Epithelial cell of prostate (primary cell): ENCODE data around the gene MKRN2OS.

Experiments used
- DNase-seq: peaks from one replicate; pipeline ENCODE4 v3.0.0-alpha.2; 2011; ENCODE audit warnings: low read depth, low spot score
- H3K27ac ChIP-seq: fragments of 450-650 bp; 2 replicates; pipeline ENCODE4 v1.5.1; 2017; ENCODE audit warnings: mild to moderate bottlenecking

MKRN2OS gene

GRCh38 chr3:12545473-12545791 is at the start of gene MKRN2OS:
Gene MKRN2OS, minus strand, starts transcription at chr3:12545499. Its CDS starts 35 bp downstream, at chr3:12545464.
- peak; percentile 72 for DNase-seq
- peak within 1 kb of the TSS; percentile 51 for H3K27ac ChIP-seq

DNA sequence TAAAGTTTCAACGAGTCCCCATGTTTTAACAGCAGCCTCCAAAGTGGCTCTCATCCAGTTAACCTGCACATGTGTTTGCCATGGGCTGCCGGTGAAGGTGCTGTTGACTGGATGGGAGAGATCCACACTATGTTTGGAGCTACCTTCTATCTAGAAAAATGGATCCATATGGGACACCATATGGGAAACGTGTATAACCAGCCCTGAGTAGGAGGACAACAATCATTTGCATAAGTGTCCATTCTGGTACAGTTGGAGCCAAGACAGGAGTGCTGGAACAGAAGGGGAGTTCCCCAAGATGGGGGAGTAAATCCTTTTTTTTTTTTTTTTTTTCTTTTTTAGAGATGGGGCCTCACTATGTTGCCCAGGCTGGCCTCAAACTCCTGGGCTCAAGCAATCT is 48.2 kb upstream of the MKRN2OS start:
- no peak for DNase-seq
- no peak overlapping the region for H3K27ac ChIP-seq

DNA sequence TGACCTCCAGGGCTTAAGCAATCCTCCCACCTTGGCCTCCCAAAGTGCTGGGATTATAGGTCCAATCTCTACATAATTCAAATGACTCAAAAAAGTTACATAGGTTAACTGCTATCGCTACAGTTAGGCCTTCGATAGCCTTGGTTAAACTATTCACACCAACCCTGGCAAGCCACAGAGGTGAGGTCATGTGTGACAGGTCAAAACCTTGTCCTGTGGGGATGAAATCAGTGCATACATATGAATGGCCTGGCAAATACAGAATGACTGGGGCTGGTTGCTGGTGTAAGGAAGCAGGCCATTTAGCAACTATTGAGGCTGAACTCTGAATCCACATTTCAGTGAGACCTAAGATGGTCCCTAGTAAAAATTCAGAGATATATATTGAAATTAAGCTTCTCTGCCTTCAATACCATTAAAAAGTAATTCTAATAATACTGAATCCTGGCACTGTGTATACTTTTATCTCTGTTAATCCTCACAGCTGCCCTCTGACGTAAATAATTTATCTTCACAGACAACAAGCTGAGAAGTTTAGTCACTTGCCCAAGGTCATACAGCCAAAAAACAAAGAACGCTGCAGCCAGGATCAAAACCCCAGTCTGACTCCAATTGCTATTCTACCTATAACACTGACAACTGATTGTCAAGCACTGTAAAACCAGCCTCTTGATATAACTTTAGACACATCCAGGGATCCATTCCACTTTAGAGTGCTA is 46.9 kb upstream of the MKRN2OS start:
- H3K27ac ChIP-seq, result no peak overlapping the region
- no peak for DNase-seq

GRCh38 chr3:12591456-12591855 is 46.2 kb upstream of the MKRN2OS start:
- H3K27ac ChIP-seq, result no peak overlapping the region
- DNase-seq, result no peak

DNA sequence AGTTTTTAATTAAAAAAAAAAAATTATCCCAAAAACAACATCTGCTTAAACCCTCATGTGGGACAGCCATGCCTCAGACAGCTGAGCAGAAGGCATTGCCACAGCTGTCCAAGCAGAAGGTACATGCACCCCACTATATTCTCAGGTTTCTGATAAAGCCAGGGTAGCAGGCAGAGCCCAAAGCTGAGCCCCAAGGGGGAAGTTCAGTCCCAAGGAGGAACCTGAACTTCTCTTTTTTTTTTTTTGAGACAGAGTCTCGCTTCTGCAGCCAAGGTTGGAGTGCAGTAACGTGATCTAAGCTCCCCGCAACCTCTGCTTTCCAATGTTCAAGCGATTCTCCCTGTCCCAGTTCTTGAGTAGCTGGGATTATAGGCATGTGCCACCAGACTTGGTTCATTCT is 44.8 kb upstream of the MKRN2OS start:
- DNase-seq, result no peak
- H3K27ac ChIP-seq, result no peak overlapping the region

DNA sequence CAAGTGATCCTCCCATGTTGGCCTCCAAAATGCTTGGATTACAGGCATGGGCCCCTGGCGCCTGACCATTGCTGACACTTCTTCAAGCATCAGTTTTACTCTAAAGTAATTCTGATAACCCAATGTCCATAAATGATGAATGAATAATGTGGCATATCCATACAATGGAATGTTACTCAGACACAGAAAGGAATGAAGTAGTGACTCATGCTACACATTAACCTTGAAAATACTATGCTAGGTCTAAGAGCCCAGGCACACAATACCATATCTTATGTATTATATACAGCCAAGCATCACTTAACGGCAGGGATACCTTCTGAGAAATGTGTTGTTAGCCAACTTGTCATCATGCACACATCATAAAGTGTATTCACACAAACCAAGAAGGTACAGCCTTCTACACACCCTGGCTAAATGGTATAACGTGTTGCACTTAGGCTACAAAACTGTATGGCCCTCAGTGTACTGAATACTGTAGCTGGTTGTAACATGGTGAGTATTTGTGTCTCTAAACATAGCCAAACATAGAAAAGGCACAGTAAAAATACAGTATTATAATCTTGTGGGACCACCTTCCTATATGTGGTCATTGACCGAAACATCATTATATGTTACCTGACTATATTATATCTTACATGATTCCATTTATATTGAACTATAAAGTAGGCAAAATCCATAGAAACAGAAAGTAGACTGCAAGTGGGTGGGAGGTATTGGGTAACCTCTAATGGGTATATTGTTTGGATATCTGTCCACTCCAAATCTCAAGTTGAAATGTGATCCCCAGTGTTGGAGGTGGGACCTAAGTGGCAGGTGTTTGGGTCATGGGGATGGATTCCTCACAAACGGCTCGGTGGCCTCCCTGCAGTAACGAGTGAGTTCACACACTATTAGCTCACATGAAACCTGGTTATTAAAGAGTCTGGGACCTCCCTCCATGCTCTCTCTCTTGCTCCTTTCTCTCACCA is 43.0 kb upstream of the MKRN2OS start:
- no peak overlapping the region for H3K27ac ChIP-seq
- DNase-seq, result no peak

- DNase-seq, result no peak
- no peak overlapping the region for H3K27ac ChIP-seq
These were observed 41.1 kb upstream of the MKRN2OS start for GRCh38 chr3:12586403-12586802.

DNA sequence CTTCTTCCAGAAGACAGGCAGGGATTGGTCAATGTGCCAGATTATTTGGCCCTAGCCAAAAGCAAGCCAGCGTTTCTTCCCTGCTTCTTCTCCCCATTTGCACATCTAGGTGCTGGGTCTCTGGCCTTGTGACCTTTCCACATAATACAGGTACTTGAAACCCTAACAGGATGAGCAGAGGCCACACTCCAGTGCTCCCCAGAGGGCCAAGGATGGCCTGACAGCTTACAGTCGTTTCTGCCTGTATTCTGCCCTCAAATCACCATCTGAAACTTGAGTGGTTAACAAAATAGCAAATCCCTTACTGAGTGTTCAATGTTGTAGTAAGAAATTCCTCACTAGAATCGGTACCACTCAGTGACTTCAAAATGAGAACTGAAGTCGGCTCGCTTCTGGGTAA is 40.7 kb upstream of the MKRN2OS start:
- DNase-seq, result no peak
- H3K27ac ChIP-seq, result no peak overlapping the region

GRCh38 chr3:12585181-12585580 is 39.9 kb upstream of the MKRN2OS start:
- H3K27ac ChIP-seq, result no peak overlapping the region
- no peak for DNase-seq

GRCh38 chr3:12584083-12584482 is 38.8 kb upstream of the MKRN2OS start:
- DNase-seq, result no peak
- no peak overlapping the region for H3K27ac ChIP-seq

DNA sequence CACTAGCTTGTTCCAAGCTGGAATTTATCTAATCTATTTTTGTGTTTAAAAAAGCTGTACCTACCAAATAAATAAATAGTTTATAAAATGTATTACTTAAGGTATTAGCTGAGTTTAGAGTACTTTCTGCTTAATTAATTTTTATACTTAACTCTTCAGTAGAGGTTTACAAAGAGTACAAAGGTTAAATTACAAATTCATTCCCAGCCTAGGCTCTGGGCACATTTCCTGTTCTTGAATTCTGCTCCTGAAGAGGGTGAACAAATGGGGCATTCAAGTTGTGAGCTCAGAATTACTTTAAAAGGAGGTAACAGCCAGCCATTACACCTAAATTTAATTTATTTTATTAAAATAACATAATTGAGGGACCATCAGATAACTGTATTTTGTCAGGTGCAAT is 38.0 kb upstream of the MKRN2OS start:
- no peak for DNase-seq
- H3K27ac ChIP-seq, result no peak overlapping the region

- DNase-seq, result no peak
- H3K27ac ChIP-seq, result no peak overlapping the region
These were observed 37.4 kb upstream of the MKRN2OS start for GRCh38 chr3:12582730-12583129.

DNA sequence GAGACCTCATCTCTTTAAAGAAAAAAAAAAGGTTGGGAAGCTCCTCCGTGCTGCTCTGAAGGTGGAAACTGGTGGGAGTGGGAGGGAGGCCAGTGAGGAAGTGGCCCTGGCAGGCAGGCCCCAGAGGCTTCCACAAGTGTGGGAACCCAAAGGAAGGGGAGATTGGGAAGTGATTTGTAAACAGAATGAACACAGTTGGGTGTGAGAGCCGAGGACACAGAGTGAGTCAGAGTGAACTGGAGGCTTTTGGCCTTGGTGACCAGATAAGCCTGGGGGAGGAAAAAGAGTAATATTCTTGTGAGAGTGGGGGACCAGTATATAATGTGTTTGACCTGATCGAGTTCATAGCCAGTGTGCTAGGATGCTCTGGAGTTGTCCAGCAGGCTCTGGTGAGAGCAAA is 34.6 kb upstream of the MKRN2OS start:
- DNase-seq, result no peak
- H3K27ac ChIP-seq, result no peak overlapping the region

DNA sequence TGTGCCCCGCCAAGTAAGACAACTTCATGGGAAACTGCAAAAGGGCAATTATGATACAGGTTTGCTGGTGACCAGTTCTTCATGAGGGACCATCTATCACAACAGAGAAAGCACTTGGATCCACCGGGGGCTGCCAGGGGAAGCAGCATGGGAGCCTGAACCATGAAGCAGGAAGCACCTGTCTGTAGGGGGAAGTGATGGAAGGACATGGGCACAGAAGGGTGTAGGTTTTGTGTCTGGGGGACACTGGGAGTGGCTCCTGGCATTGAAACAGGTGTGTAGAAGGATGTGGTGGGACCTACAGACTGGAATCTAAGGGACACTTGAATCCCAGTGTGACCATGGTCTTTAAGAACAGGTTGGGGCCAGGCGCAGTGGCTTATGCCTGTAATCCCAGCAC is 34.2 kb upstream of the MKRN2OS start:
- DNase-seq, result no peak
- no peak overlapping the region for H3K27ac ChIP-seq

DNA sequence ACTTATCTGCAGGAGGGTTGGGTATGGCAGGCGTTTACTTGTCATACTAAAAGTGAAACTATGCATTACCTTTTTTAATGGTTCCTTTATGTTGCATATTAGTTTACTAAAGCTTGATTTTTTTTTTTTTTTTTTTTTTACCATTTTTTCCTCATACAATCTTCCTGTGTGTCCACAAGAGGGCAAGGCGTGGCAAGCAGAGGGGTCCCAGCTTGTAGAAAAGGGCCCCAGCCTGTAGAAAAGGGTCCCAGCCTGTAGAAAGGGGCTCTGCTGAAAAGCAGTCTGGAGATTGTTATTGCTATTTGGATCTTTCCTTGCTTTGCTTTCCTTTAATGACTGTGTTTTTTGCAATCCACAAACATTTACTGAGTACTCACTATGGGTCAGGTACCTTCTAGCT is 33.4 kb upstream of the MKRN2OS start:
- H3K27ac ChIP-seq, result no peak overlapping the region
- DNase-seq, result no peak

GRCh38 chr3:12577379-12577778 is 32.1 kb upstream of the MKRN2OS start:
- no peak for DNase-seq
- H3K27ac ChIP-seq, result no peak overlapping the region

- no peak for DNase-seq
- no peak overlapping the region for H3K27ac ChIP-seq
These were observed 29.4 kb upstream of the MKRN2OS start for GRCh38 chr3:12574661-12575060.

DNA sequence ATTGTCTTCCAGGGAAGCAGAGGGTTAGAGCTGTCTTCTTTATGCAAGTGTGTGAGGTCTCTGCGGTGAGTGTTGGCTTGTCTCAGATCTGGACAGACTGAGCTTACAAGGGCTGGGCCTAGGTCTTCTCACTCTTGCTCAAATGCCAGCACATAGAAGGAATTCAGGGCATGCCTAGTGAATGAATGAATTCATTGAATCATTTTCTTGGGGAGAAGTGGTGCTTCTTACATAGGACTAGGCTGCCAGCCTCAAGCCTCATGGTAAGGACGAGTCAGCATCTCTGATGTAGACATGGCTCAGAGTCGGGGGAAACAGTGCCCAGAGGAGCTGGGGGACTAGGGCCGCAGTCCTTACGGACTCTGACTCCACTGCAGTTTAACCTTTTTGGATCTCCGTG is 28.8 kb upstream of the MKRN2OS start:
- DNase-seq, result no peak
- no peak overlapping the region for H3K27ac ChIP-seq

GRCh38 chr3:12571986-12572385 is 26.7 kb upstream of the MKRN2OS start:
- H3K27ac ChIP-seq, result no peak overlapping the region
- DNase-seq, result no peak

GRCh38 chr3:12569836-12570235 is 24.5 kb upstream of the MKRN2OS start:
- DNase-seq, result no peak
- no peak overlapping the region for H3K27ac ChIP-seq

DNA sequence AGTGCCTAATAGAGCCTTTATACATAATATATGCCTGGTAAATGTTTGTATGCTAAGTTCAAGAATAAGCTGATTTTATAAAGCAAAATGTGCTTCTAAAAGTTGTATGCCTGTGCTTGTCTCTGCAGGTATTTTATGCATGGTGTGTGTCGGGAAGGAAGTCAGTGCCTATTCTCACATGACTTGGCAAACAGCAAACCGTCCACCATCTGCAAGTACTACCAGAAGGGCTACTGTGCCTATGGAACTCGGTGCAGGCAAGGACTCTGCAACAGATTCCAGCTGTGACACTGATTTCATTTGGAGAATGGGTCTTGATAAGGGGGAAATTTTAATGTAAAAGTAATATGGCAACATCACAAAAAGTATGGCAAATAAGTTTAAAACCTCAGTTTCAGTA is 23.4 kb upstream of the MKRN2OS start:
- no peak for DNase-seq
- H3K27ac ChIP-seq, result no peak overlapping the region

DNA sequence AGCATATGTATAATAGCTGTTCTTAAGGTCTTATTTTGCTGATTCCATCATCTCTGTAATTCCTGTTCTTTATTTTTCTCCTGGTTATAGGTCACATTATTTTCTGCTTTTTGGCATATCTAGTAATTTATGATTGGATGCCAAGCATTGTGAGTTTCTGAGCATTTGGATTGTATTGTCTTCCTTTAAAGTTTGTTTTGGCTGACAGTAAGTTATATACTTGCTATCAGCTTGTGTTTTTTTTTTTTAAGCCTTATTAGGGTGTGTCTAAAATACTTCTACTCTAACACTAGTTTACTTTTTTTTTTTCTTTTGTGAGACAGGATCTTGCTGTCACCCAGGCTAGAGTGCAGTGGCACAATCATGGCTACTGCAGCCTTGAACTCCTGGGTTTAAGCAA is 21.7 kb upstream of the MKRN2OS start:
- DNase-seq, result no peak
- no peak overlapping the region for H3K27ac ChIP-seq
